ENCODE measurements around the gene PPP4R3A. TPM values are rescaled to one million over a fixed set of nuclear protein-coding genes. Genes with fewer than 3 reads are reported as not detected.

Gene PPP4R3A
- total RNA-seq, 2 donors from 2014 or later = 79.3 to 90.9 TPM

GRCh38 chr14:91493169-91493568, 16.9 kb downstream of the PPP4R3A start:
- Histone ChIP-seq H3K36me3 (no peaks in the 10 kb centered on the region), H3K4me1 (peaks cover 4% of the 10 kb centered on the region), H3K9me3 (no peaks in the 10 kb centered on the region), H3K27me3 (no peaks in the 10 kb centered on the region), H3K27ac (no peak overlapping the region), H3K4me3 (no peak overlapping the region), H3K9ac (ENCODE audit: low read depth in 2 of 2, low read length in 2 of 2) (no peak overlapping the region)
- TF ChIP-seq, protein P1, sequence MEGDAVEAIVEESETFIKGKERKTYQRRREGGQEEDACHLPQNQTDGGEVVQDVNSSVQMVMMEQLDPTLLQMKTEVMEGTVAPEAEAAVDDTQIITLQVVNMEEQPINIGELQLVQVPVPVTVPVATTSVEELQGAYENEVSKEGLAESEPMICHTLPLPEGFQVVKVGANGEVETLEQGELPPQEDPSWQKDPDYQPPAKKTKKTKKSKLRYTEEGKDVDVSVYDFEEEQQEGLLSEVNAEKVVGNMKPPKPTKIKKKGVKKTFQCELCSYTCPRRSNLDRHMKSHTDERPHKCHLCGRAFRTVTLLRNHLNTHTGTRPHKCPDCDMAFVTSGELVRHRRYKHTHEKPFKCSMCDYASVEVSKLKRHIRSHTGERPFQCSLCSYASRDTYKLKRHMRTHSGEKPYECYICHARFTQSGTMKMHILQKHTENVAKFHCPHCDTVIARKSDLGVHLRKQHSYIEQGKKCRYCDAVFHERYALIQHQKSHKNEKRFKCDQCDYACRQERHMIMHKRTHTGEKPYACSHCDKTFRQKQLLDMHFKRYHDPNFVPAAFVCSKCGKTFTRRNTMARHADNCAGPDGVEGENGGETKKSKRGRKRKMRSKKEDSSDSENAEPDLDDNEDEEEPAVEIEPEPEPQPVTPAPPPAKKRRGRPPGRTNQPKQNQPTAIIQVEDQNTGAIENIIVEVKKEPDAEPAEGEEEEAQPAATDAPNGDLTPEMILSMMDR (IDR thresholded peaks at IDR 0.05) = no peak
- no peak for DNase-seq
- intact Hi-C loops (cut with DNase I) = no loop called here

DNA sequence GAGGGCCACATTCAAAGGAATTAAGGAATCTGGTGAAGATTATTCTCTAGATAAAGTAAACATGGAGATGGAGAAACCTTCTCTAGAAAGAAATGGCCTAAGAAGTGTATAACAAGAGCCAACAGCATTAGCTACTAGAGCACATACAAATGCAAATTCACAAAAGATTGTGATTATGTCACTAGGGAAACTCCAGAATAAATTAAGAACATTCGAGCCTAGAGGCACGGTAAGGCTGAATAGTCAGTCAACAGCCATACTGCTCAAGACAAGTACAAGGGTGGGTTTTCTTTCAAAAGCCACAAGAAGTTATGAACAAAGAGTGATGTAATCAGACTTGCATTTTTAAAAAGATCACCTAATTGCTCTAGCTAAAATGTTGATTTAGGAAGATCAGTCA, 25.4 kb downstream of the PPP4R3A start:
- Histone ChIP-seq H3K27ac (no peak overlapping the region), H3K27me3 (no peaks in the 10 kb centered on the region), H3K9me3 (no peaks in the 10 kb centered on the region), H3K4me3 (no peak overlapping the region), H3K4me1 (no peaks in the 10 kb centered on the region), H3K36me3 (no peaks in the 10 kb centered on the region), H3K9ac (ENCODE audit: low read depth in 2 of 2, low read length in 2 of 2) (no peak overlapping the region)
- intact Hi-C loops (cut with DNase I) = loop anchor here (10.0 kb wide), 1 partner anchor 520 kb away; no protein-coding TSS in a partner anchor
- no peak for DNase-seq
- TF ChIP-seq, protein P1 (IDR thresholded peaks at IDR 0.05) = no peak

DNA sequence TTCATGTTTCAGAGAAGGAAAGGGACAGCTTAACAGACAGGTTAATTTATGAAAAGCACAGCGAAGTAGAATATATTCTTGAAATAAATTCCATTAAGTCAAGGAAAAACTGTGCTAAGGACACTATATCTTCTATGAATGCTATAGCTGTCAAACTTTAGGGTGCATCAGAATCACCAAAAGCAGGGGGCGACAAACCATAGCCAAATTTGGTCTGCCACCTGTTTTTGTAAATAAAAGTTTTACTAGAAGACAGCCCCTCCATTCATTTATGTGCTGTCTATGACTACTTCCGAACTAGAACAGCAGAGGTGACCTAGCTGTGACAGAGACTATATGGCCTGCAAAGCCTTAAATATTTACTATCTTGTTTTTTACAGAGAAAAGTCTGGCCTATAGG, 25.9 kb downstream of the PPP4R3A start:
- Histone ChIP-seq H3K4me1 (no peaks in the 10 kb centered on the region), H3K9ac (ENCODE audit: low read depth in 2 of 2, low read length in 2 of 2) (no peak overlapping the region), H3K36me3 (no peaks in the 10 kb centered on the region), H3K27ac (no peak overlapping the region), H3K4me3 (no peak overlapping the region), H3K9me3 (no peaks in the 10 kb centered on the region), H3K27me3 (no peaks in the 10 kb centered on the region)
- TF ChIP-seq, protein P1 (IDR thresholded peaks at IDR 0.05) = no peak
- intact Hi-C loops (cut with DNase I) = loop anchor here (10.0 kb wide), 1 partner anchor 521 kb away; no protein-coding TSS in a partner anchor
- DNase-seq = no peak

GRCh38 chr14:91482263-91483013, 27.7 kb downstream of the PPP4R3A start:
- H3K9ac ChIP-seq (ENCODE audit: low read depth in 2 of 2, low read length in 2 of 2) = no peak overlapping the region
- no peaks in the 10 kb centered on the region for H3K9me3 ChIP-seq
- no peaks in the 10 kb centered on the region for H3K4me1 ChIP-seq
- H3K4me3 ChIP-seq = no peak overlapping the region
- H3K36me3 ChIP-seq = no peaks in the 10 kb centered on the region
- TF ChIP-seq, protein P1 (IDR thresholded peaks at IDR 0.05) = no peak
- H3K27ac ChIP-seq = no peak overlapping the region
- intact Hi-C loops (cut with DNase I) = loop anchor here (10.0 kb wide), 1 partner anchor 522 kb away; no protein-coding TSS in a partner anchor
- DNase-seq = no peak
- no peaks in the 10 kb centered on the region for H3K27me3 ChIP-seq

DNA sequence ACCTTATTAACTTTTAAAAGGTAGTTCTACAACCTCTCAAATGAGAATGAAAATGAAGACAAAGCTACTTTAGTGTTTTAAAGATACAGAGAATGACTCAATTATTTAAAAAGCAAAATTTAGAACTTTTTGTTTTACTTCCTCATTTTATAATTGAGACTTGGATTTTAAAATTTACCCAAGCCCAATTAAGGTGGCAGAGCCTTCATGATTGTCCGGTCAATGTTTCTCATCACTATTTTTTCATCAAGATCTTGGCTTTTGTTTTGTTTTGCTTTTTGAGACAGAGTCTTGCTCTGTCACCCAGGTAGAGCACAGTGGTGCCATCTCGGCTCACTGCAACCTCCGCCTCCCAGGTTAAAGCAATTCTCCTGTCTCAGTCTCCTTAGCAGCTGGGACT, 32.7 kb downstream of the PPP4R3A start:
- intact Hi-C loops (cut with DNase I) = no loop called here
- H3K27me3 ChIP-seq = no peaks in the 10 kb centered on the region
- no peak overlapping the region for H3K4me3 ChIP-seq
- no peak overlapping the region for H3K9ac ChIP-seq (ENCODE audit: low read depth in 2 of 2, low read length in 2 of 2)
- H3K27ac ChIP-seq = no peak overlapping the region
- TF ChIP-seq, protein P1 (IDR thresholded peaks at IDR 0.05) = no peak
- no peak for DNase-seq
- no peaks in the 10 kb centered on the region for H3K9me3 ChIP-seq
- H3K4me1 ChIP-seq = no peaks in the 10 kb centered on the region
- H3K36me3 ChIP-seq = no peaks in the 10 kb centered on the region

All from colonic mucosa (tissue), 4 donors.